Neuron (in vitro differentiated cells): ENCODE measurements around the gene SAMSN1.

Source experiments
- H2AFZ ChIP-seq: one replicate; pipeline ENCODE4 v1.6.1; 2013; ENCODE audit warnings: low read depth, mild to moderate bottlenecking, inconsistent platforms, low read length, moderate library complexity
- H3K27me3 ChIP-seq: one replicate; pipeline ENCODE4 v1.6.1; 2013; ENCODE audit warnings: low read length; ENCODE audit not compliant: insufficient read depth
- H3K36me3 ChIP-seq: one replicate; pipeline ENCODE4 v1.6.1; 2013; ENCODE audit warnings: low read length; ENCODE audit not compliant: insufficient read depth
- H3K4me1 ChIP-seq: one replicate; pipeline ENCODE4 v1.6.1; 2013; ENCODE audit warnings: low read length; ENCODE audit not compliant: insufficient read depth
- H3K4me3 ChIP-seq: 2 replicates; pipeline ENCODE4 v1.5.1; 2013; ENCODE audit warnings: mild to moderate bottlenecking, low read length, moderate library complexity
- H3K9me3 ChIP-seq: one replicate; pipeline ENCODE4 v1.6.1; 2013; ENCODE audit warnings: low read length

The SAMSN1 gene

GRCh38 chr21:14545906-14546480, at the start of gene SAMSN1:
TSS of gene SAMSN1 (minus strand) at chr21:14546315. CDS start at chr21:14546261, 54 bp downstream.
- Histone ChIP-seq H3K4me1 (no peaks in the 10 kb centered on the region), H3K4me3 (no peak within 1 kb of the TSS), H3K36me3 (no peaks in the 10 kb centered on the region), H3K9me3 (no peaks in the 10 kb centered on the region), H2AFZ (no peak within 1 kb of the TSS), H3K27me3 (no peaks in the 10 kb centered on the region)

- H3K9me3 ChIP-seq = no peaks in the 10 kb centered on the region
- no peak overlapping the region for H2AFZ ChIP-seq
- no peaks in the 10 kb centered on the region for H3K4me1 ChIP-seq
- H3K4me3 ChIP-seq = no peak overlapping the region
- H3K27me3 ChIP-seq = no peaks in the 10 kb centered on the region
- H3K36me3 ChIP-seq = no peaks in the 10 kb centered on the region
Observed at GRCh38 chr21:14595449-14595848, 49.3 kb upstream of the SAMSN1 start.

- no peaks in the 10 kb centered on the region for H3K4me1 ChIP-seq
- H3K9me3 ChIP-seq = no peaks in the 10 kb centered on the region
- no peak overlapping the region for H2AFZ ChIP-seq
- H3K4me3 ChIP-seq = no peak overlapping the region
- no peaks in the 10 kb centered on the region for H3K27me3 ChIP-seq
- no peaks in the 10 kb centered on the region for H3K36me3 ChIP-seq
Observed at GRCh38 chr21:14594967-14595366, 48.9 kb upstream of the SAMSN1 start.

- H3K27me3 ChIP-seq = no peaks in the 10 kb centered on the region
- H3K9me3 ChIP-seq = no peaks in the 10 kb centered on the region
- H2AFZ ChIP-seq = no peak overlapping the region
- H3K4me3 ChIP-seq = no peak overlapping the region
- H3K36me3 ChIP-seq = no peaks in the 10 kb centered on the region
- no peaks in the 10 kb centered on the region for H3K4me1 ChIP-seq
Observed at GRCh38 chr21:14593230-14593629, 47.1 kb upstream of the SAMSN1 start.

GRCh38 chr21:14592296-14593000, 46.3 kb upstream of the SAMSN1 start:
- Histone ChIP-seq H3K4me1 (no peaks in the 10 kb centered on the region), H3K4me3 (no peak overlapping the region)

GRCh38 chr21:14591882-14592281, 45.8 kb upstream of the SAMSN1 start:
- Histone ChIP-seq H3K27me3 (no peaks in the 10 kb centered on the region), H3K9me3 (no peaks in the 10 kb centered on the region), H2AFZ (no peak overlapping the region), H3K36me3 (no peaks in the 10 kb centered on the region), H3K4me3 (no peak overlapping the region), H3K4me1 (no peaks in the 10 kb centered on the region)

More at GRCh38 chr21:14592296-14593000, 46.3 kb upstream of the SAMSN1 start:
- H2AFZ ChIP-seq = no peak overlapping the region
- no peaks in the 10 kb centered on the region for H3K36me3 ChIP-seq
- H3K27me3 ChIP-seq = no peaks in the 10 kb centered on the region
- H3K9me3 ChIP-seq = no peaks in the 10 kb centered on the region

GRCh38 chr21:14591377-14591776, 45.3 kb upstream of the SAMSN1 start:
- Histone ChIP-seq H2AFZ (no peak overlapping the region), H3K4me3 (no peak overlapping the region), H3K9me3 (no peaks in the 10 kb centered on the region), H3K27me3 (no peaks in the 10 kb centered on the region), H3K4me1 (no peaks in the 10 kb centered on the region), H3K36me3 (no peaks in the 10 kb centered on the region)

GRCh38 chr21:14589855-14590563, 43.9 kb upstream of the SAMSN1 start:
- Histone ChIP-seq H3K9me3 (no peaks in the 10 kb centered on the region), H3K27me3 (no peaks in the 10 kb centered on the region), H2AFZ (no peak overlapping the region), H3K36me3 (no peaks in the 10 kb centered on the region), H3K4me3 (no peak overlapping the region), H3K4me1 (no peaks in the 10 kb centered on the region)

- Histone ChIP-seq H3K4me3 (no peak overlapping the region), H3K4me1 (no peaks in the 10 kb centered on the region), H2AFZ (no peak overlapping the region), H3K36me3 (no peaks in the 10 kb centered on the region), H3K27me3 (no peaks in the 10 kb centered on the region), H3K9me3 (no peaks in the 10 kb centered on the region)
Observed at GRCh38 chr21:14587266-14587665, 41.2 kb upstream of the SAMSN1 start.

- no peak overlapping the region for H2AFZ ChIP-seq
- H3K27me3 ChIP-seq = no peaks in the 10 kb centered on the region
- no peaks in the 10 kb centered on the region for H3K9me3 ChIP-seq
- H3K4me1 ChIP-seq = no peaks in the 10 kb centered on the region
- no peak overlapping the region for H3K4me3 ChIP-seq
- H3K36me3 ChIP-seq = no peaks in the 10 kb centered on the region
Observed at GRCh38 chr21:14585122-14585521, 39.0 kb upstream of the SAMSN1 start.

GRCh38 chr21:14584357-14585095, 38.4 kb upstream of the SAMSN1 start:
- no peaks in the 10 kb centered on the region for H3K27me3 ChIP-seq
- H3K36me3 ChIP-seq = no peaks in the 10 kb centered on the region
- no peaks in the 10 kb centered on the region for H3K4me1 ChIP-seq
- no peak overlapping the region for H2AFZ ChIP-seq
- no peak overlapping the region for H3K4me3 ChIP-seq
- H3K9me3 ChIP-seq = no peaks in the 10 kb centered on the region

GRCh38 chr21:14583629-14584255, 37.6 kb upstream of the SAMSN1 start:
- Histone ChIP-seq H3K9me3 (no peaks in the 10 kb centered on the region), H3K27me3 (no peaks in the 10 kb centered on the region), H3K36me3 (no peaks in the 10 kb centered on the region), H3K4me1 (no peaks in the 10 kb centered on the region), H3K4me3 (no peak overlapping the region), H2AFZ (no peak overlapping the region)
